CD4-positive, alpha-beta memory T cell (primary cell): ENCODE data around the gene INHBE. TPM values are rescaled to one million over a fixed set of nuclear protein-coding genes. Genes with fewer than 3 reads are reported as not detected.

Experiments used
- CTCF ChIA-PET: fragments of 350-600 bp; sonication (Branson Sonifier 250); formaldehyde crosslinking; loops from one replicate; lab custom pipeline; 2021; ENCODE audit warnings: inconsistent platforms; ENCODE audit not compliant: partially characterized antibody; lab: Charles Lee
- POLR2A ChIA-PET: fragments of 350-600 bp; sonication (Branson Sonifier 250); formaldehyde crosslinking; loops from one replicate; lab custom pipeline; 2021; ENCODE audit not compliant: partially characterized antibody; lab: Charles Lee
- DNase-seq, 5 donors: peaks; one replicate each; pipeline versions ENCODE4 v3.0.0 to v3.0.0-alpha.2; 2020 to 2022; ENCODE audit warnings: mixed read lengths in 1 of 5
- H3K27ac ChIP-seq: one replicate; pipeline ENCODE4 v1.7.0; 2013; ENCODE audit warnings: low read depth, low read length
- H3K27me3 ChIP-seq: 2 replicates; pipeline ENCODE4 v1.7.0; 2013; ENCODE audit warnings: mild to moderate bottlenecking, low read length, moderate library complexity; ENCODE audit not compliant: insufficient read depth
- H3K36me3 ChIP-seq: 2 replicates; pipeline ENCODE4 v1.7.0; 2013; ENCODE audit warnings: mild to moderate bottlenecking, low read length, moderate library complexity; ENCODE audit not compliant: insufficient read depth
- H3K4me1 ChIP-seq: 2 replicates; pipeline ENCODE4 v1.7.0; 2013; ENCODE audit warnings: mild to moderate bottlenecking, low read length, moderate library complexity; ENCODE audit not compliant: insufficient read depth
- H3K4me3 ChIP-seq, 2 donors: one replicate each; pipeline ENCODE4 v1.7.0; 2013; ENCODE audit warnings: low read length in 2 of 2, mild to moderate bottlenecking in 1 of 2
- H3K9me3 ChIP-seq, 2 donors: one replicate each; pipeline ENCODE4 v1.7.0; 2013; ENCODE audit warnings: low read length in 2 of 2, control low read depth in 1 of 2; ENCODE audit not compliant: control insufficient read depth in 1 of 2
- H3K27ac Mint-ChIP-seq, 7 donors: one replicate each; pipeline ENCODE4 v1.8.0; 2020 to 2021; ENCODE audit warnings: mixed read lengths in 7 of 7, mild to moderate bottlenecking in 6 of 7, inconsistent platforms in 3 of 7, moderate library complexity in 3 of 7
- H3K27me3 Mint-ChIP-seq, 2 donors: one replicate each; pipeline ENCODE4 v1.8.0; 2020 to 2021; ENCODE audit warnings: mixed read lengths in 2 of 2
- H3K36me3 Mint-ChIP-seq, 2 donors: one replicate each; pipeline ENCODE4 v1.8.0; 2020 to 2021; ENCODE audit warnings: mixed read lengths in 2 of 2, inconsistent platforms in 1 of 2, mild to moderate bottlenecking in 1 of 2
- H3K4me1 Mint-ChIP-seq, 4 donors: one replicate each; pipeline ENCODE4 v1.8.0; 2020 to 2021; ENCODE audit warnings: mixed read lengths in 4 of 4, mild to moderate bottlenecking in 1 of 4
- H3K4me3 Mint-ChIP-seq, 8 donors: one replicate each; pipeline ENCODE4 v1.8.0; 2020 to 2021; ENCODE audit warnings: mixed read lengths in 8 of 8, mild to moderate bottlenecking in 7 of 8, moderate library complexity in 6 of 8, inconsistent platforms in 3 of 8
- H3K9me3 Mint-ChIP-seq, 8 donors: one replicate each; pipeline ENCODE4 v1.8.0; 2020 to 2021; ENCODE audit warnings: mixed read lengths in 8 of 8, mild to moderate bottlenecking in 5 of 8, inconsistent platforms in 3 of 8, moderate library complexity in 1 of 8
- intact Hi-C: fragments of 100-400 bp; cut with micrococcal nuclease; formaldehyde crosslinking; loops from one replicate; pipeline ENCODE4 v1.15.1; 2023
- polyA plus RNA-seq, 2 donors: library from polyadenylated mRNA; unstranded; fragments of 300-500 nt; fragmentation: Illumina TruSeq; gene quantifications; one replicate each; pipeline ENCODE4 v1.2.3, GENCODE V29; 2021
- total RNA-seq, 2 experiments: library from RNA; stranded (reverse); gene quantifications; one replicate each; pipeline ENCODE4 v1.2.3, GENCODE V29; 2021

The INHBE gene
- total and polyA plus RNA-seq, 4 experiments from 2014 or later = not detected

- Mint-ChIP-seq H3K9me3 (peaks cover 0 to 2% (median 0%) of the 10 kb centered on the region in 8 donors), H3K27me3 (peaks cover 4 to 5% of the 10 kb centered on the region in 2 donors), H3K36me3 (peaks cover 20 to 34% of the 10 kb centered on the region in 2 donors), H3K4me1 (peaks cover 8 to 40% (median 16%) of the 10 kb centered on the region in 4 donors), H3K4me3 (peak overlapping the region in 2 of 8 donors; percentile 12 to 46), H3K27ac (peak overlapping the region in 5 of 7 donors; percentile 32 to 70 (median 48))
- Histone ChIP-seq H3K27me3 (no peaks in the 10 kb centered on the region), H3K27ac (no peak overlapping the region), H3K9me3 (no peaks in the 10 kb centered on the region), H3K4me1 (peaks cover 20% of the 10 kb centered on the region), H3K36me3 (peaks cover 34% of the 10 kb centered on the region), H3K4me3 (no peak overlapping the region)
- ChIA-PET POLR2A (interaction anchor here (9.6 kb wide), 1 partner anchor 11 kb away, joined by 225 read pairs; the partner anchor contains the start of gene ARHGAP9), CTCF (interaction anchor here (0.8 to 1.4 kb wide), 2 partner anchors 9 to 10 kb away, joined by 3 read pairs; no protein-coding TSS in a partner anchor)
- DNase-seq = peak in 1 of 5 donors; percentile 31
- intact Hi-C loops = no loop called here
These were observed 12.2 kb downstream of the INHBE start for GRCh38 chr12:57467212-57467874.

GRCh38 chr12:57467915-57468314, 12.8 kb downstream of the INHBE start:
- H3K27ac ChIP-seq = no peak overlapping the region
- Mint-ChIP-seq H3K36me3 (peaks cover 26 to 36% of the 10 kb centered on the region in 2 donors), H3K9me3 (peaks cover 0 to 2% (median 0%) of the 10 kb centered on the region in 8 donors), H3K4me3 (peak overlapping the region in 2 of 8 donors; percentile 12 to 46), H3K4me1 (peaks cover 7 to 40% (median 15%) of the 10 kb centered on the region in 4 donors), H3K27ac (peak overlapping the region in 6 of 7 donors; percentile 10 to 66 (median 32)), H3K27me3 (no peaks in the 10 kb centered on the region)
- no peak for DNase-seq
- intact Hi-C loops = no loop called here
- peaks cover 39% of the 10 kb centered on the region for H3K36me3 ChIP-seq
- no peak overlapping the region for H3K4me3 ChIP-seq
- H3K4me1 ChIP-seq = peaks cover 20% of the 10 kb centered on the region
- H3K27me3 ChIP-seq = no peaks in the 10 kb centered on the region
- ChIA-PET CTCF (interaction anchor here (0.7 to 0.8 kb wide), 2 partner anchors 9 to 1810 kb away, joined by 3 to 4 read pairs; no protein-coding TSS in a partner anchor), POLR2A (no interaction called here)
- no peaks in the 10 kb centered on the region for H3K9me3 ChIP-seq

- no peaks in the 10 kb centered on the region for H3K27me3 Mint-ChIP-seq
- POLR2A ChIA-PET = interaction anchor here (1.2 to 3.5 kb wide), 5 partner anchors 8 to 13 kb away, joined by 4 to 22 read pairs (median 6); partner anchors contain the start of genes ARHGAP9 and GLI1
These were observed 14.4 kb downstream of the INHBE start for GRCh38 chr12:57469296-57470164.

GRCh38 chr12:57470286-57470969, 15.3 kb downstream of the INHBE start:
- intact Hi-C loops = no loop called here
- peaks cover 22 to 45% (median 32%) of the 10 kb centered on the region in 4 donors for H3K4me1 Mint-ChIP-seq
- H3K9me3 Mint-ChIP-seq = peaks cover 0 to 2% (median 0%) of the 10 kb centered on the region in 8 donors
- no peak for DNase-seq
- CTCF ChIA-PET = interaction anchor here (0.7 to 1.7 kb wide), 3 partner anchors 9 to 150 kb away, joined by 3 to 7 read pairs (median 4); no protein-coding TSS in a partner anchor
- no peak overlapping the region for H3K4me3 ChIP-seq
- peak overlapping the region in 1 of 7 donors; percentile 77 for H3K27ac Mint-ChIP-seq
- H3K4me1 ChIP-seq = peaks cover 42% of the 10 kb centered on the region
- peaks cover 44 to 56% of the 10 kb centered on the region in 2 donors for H3K36me3 Mint-ChIP-seq
- H3K27ac ChIP-seq = no peak overlapping the region
- H3K4me3 Mint-ChIP-seq = no peak overlapping the region
- POLR2A ChIA-PET = interaction anchor here (0.8 to 3.5 kb wide), 6 partner anchors 7 to 284 kb away, joined by 3 to 22 read pairs (median 5); partner anchors contain the start of genes ARHGAP9, GLI1 and MARCHF9
- no peaks in the 10 kb centered on the region for H3K27me3 ChIP-seq
- no peaks in the 10 kb centered on the region for H3K27me3 Mint-ChIP-seq
- peaks cover 59% of the 10 kb centered on the region for H3K36me3 ChIP-seq
- H3K9me3 ChIP-seq = no peaks in the 10 kb centered on the region

More at GRCh38 chr12:57469296-57470164, 14.4 kb downstream of the INHBE start:
- intact Hi-C loops = no loop called here
- H3K4me3 ChIP-seq = no peak overlapping the region
- no peaks in the 10 kb centered on the region for H3K9me3 ChIP-seq
- Mint-ChIP-seq H3K36me3 (peaks cover 39 to 50% of the 10 kb centered on the region in 2 donors), H3K27ac (peak overlapping the region in 3 of 7 donors; percentile 21 to 72 (median 43)), H3K4me1 (peaks cover 17 to 50% (median 27%) of the 10 kb centered on the region in 4 donors), H3K4me3 (no peak overlapping the region), H3K9me3 (peaks cover 0 to 2% (median 0%) of the 10 kb centered on the region in 8 donors)
- peaks cover 52% of the 10 kb centered on the region for H3K36me3 ChIP-seq
- peak in 1 of 5 donors; percentile 39 for DNase-seq
- H3K4me1 ChIP-seq = peaks cover 33% of the 10 kb centered on the region
- no peaks in the 10 kb centered on the region for H3K27me3 ChIP-seq
- CTCF ChIA-PET = interaction anchor here (0.7 to 1.7 kb wide), 3 partner anchors 8 to 13 kb away, joined by 4 to 7 read pairs (median 7); no protein-coding TSS in a partner anchor
- H3K27ac ChIP-seq = no peak overlapping the region

- DNase-seq = no peak
- ChIA-PET CTCF (interaction anchor here (0.7 to 1.9 kb wide), 6 partner anchors 8 to 150 kb away, joined by 3 to 15 read pairs (median 4); no protein-coding TSS in a partner anchor), POLR2A (interaction anchor here (0.8 to 3.5 kb wide), 5 partner anchors 8 to 283 kb away, joined by 3 to 22 read pairs (median 4); partner anchors contain the start of genes ARHGAP9, DDIT3 and MARCHF9)
- Mint-ChIP-seq H3K4me1 (peaks cover 23 to 44% (median 34%) of the 10 kb centered on the region in 4 donors), H3K27ac (peak overlapping the region in 4 of 7 donors; percentile 47 to 86 (median 80)), H3K9me3 (peaks cover 0 to 2% (median 0%) of the 10 kb centered on the region in 8 donors), H3K36me3 (peaks cover 45 to 57% of the 10 kb centered on the region in 2 donors), H3K4me3 (no peak overlapping the region), H3K27me3 (no peaks in the 10 kb centered on the region)
- Histone ChIP-seq H3K36me3 (peaks cover 59% of the 10 kb centered on the region), H3K27ac (no peak overlapping the region), H3K27me3 (no peaks in the 10 kb centered on the region), H3K4me3 (no peak overlapping the region), H3K9me3 (no peaks in the 10 kb centered on the region), H3K4me1 (peaks cover 48% of the 10 kb centered on the region)
- intact Hi-C loops = no loop called here
These were observed 16.0 kb downstream of the INHBE start for GRCh38 chr12:57470970-57471656.

- Mint-ChIP-seq H3K27me3 (no peaks in the 10 kb centered on the region), H3K4me3 (no peak overlapping the region), H3K27ac (peak overlapping the region in 5 of 7 donors; percentile 13 to 86 (median 75)), H3K9me3 (peaks cover 0 to 2% (median 0%) of the 10 kb centered on the region in 8 donors), H3K36me3 (peaks cover 50 to 62% of the 10 kb centered on the region in 2 donors), H3K4me1 (peaks cover 24 to 50% (median 38%) of the 10 kb centered on the region in 4 donors)
- H3K27ac ChIP-seq = no peak overlapping the region
- intact Hi-C loops = no loop called here
- no peaks in the 10 kb centered on the region for H3K9me3 ChIP-seq
- DNase-seq = no peak
- H3K4me1 ChIP-seq = peaks cover 48% of the 10 kb centered on the region
- ChIA-PET POLR2A (interaction anchor here (1.3 to 3.5 kb wide), 4 partner anchors 8 to 48 kb away, joined by 3 to 22 read pairs (median 5); partner anchors contain the start of genes ARHGAP9 and DDIT3), CTCF (interaction anchor here (1.3 to 1.9 kb wide), 4 partner anchors 8 to 112 kb away, joined by 4 to 15 read pairs (median 5); no protein-coding TSS in a partner anchor)
- H3K4me3 ChIP-seq = no peak overlapping the region
- peaks cover 59% of the 10 kb centered on the region for H3K36me3 ChIP-seq
- H3K27me3 ChIP-seq = no peaks in the 10 kb centered on the region
These were observed 16.6 kb downstream of the INHBE start for GRCh38 chr12:57471661-57472060.
